ENCODE measurements around the gene TRIM34. TPM values are rescaled to one million over a fixed set of nuclear protein-coding genes. Genes with fewer than 3 reads are reported as not detected.
"Not testable (repeated sequence)": the region's sequence is repeated elsewhere in the genome, so short reads cannot be mapped to it uniquely, and the experiment has no call there.

TRIM34 gene
- total RNA-seq, 4 donors from 2014 or later, result 3.7 to 9.6 (median 6.6) TPM

DNA sequence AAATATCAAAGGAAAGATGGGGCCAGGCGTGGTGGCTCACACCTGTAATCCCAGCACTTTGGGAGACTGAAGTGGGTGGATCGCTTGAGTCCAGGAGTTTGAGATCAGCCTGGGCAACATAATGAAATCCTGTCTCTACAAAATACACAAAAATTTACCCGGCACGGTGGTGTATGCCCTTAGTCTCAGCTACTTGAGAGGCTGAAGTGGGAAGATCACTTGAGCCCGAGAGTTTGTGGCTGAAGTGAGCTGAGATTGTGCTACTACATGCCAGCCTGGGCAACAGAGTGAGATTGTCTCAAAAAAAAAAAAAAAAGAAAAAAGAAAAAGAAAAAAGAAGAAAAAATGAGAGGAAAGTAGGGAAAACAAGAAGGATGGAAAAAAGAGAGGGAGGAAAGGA, 32.2 kb upstream of the TRIM34 start:
- no peak for ATAC-seq (ENCODE audit: low FRiP score)
- TF ChIP-seq, protein P1, sequence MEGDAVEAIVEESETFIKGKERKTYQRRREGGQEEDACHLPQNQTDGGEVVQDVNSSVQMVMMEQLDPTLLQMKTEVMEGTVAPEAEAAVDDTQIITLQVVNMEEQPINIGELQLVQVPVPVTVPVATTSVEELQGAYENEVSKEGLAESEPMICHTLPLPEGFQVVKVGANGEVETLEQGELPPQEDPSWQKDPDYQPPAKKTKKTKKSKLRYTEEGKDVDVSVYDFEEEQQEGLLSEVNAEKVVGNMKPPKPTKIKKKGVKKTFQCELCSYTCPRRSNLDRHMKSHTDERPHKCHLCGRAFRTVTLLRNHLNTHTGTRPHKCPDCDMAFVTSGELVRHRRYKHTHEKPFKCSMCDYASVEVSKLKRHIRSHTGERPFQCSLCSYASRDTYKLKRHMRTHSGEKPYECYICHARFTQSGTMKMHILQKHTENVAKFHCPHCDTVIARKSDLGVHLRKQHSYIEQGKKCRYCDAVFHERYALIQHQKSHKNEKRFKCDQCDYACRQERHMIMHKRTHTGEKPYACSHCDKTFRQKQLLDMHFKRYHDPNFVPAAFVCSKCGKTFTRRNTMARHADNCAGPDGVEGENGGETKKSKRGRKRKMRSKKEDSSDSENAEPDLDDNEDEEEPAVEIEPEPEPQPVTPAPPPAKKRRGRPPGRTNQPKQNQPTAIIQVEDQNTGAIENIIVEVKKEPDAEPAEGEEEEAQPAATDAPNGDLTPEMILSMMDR (IDR thresholded peaks at IDR 0.05), result no peak
- no peak for DNase-seq (ENCODE audit: low spot score)

- DNase-seq (ENCODE audit: low spot score), result no peak
- ATAC-seq (ENCODE audit: low FRiP score), result no peak
- TF ChIP-seq, protein P1 (IDR thresholded peaks at IDR 0.05), result no peak
These were observed 31.7 kb upstream of the TRIM34 start for GRCh38 chr11:5593146-5593545.

GRCh38 chr11:5596607-5597201, 28.1 kb upstream of the TRIM34 start, which contains the start of gene TRIM6:
Gene TRIM6 (plus strand): TSS chr11:5596637. CDS start chr11:5596898, 261 bp downstream.
- ATAC-seq (ENCODE audit: low FRiP score), result peak; percentile 94
- TF ChIP-seq, protein P1 (IDR thresholded peaks at IDR 0.05), result no peak
- peak; percentile 33 for DNase-seq (ENCODE audit: low spot score)

DNA sequence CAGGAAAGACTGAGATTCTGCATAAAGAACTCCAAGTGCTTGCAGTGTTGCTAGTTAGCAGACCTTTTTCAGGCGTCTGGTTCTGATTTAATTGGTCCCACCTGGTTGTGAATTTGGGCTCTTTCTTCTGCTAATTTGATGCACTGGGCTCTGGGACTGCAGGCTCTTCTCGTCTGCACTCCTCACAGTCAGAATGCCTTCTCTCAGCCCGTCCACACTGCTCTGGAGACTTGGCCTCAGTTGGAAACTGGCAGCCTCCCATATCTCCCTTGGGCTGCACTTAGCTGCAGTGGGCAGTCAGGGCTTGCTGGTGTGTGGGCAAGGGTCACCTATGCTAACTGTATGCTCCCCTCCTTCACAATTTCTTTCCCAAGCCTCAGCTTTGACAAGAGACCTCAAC, 26.8 kb upstream of the TRIM34 start:
- ATAC-seq (ENCODE audit: low FRiP score), result no peak
- no peak for DNase-seq (ENCODE audit: low spot score)
- TF ChIP-seq, protein P1 (IDR thresholded peaks at IDR 0.05), result no peak

- DNase-seq (ENCODE audit: low spot score) (no peak), ATAC-seq (ENCODE audit: low FRiP score) (peak; percentile 60)
- TF ChIP-seq, protein P1 (IDR thresholded peaks at IDR 0.05), result peak in 1 of 3 donors; percentile 22
These were observed 24.4 kb upstream of the TRIM34 start for GRCh38 chr11:5600374-5600851.

DNA sequence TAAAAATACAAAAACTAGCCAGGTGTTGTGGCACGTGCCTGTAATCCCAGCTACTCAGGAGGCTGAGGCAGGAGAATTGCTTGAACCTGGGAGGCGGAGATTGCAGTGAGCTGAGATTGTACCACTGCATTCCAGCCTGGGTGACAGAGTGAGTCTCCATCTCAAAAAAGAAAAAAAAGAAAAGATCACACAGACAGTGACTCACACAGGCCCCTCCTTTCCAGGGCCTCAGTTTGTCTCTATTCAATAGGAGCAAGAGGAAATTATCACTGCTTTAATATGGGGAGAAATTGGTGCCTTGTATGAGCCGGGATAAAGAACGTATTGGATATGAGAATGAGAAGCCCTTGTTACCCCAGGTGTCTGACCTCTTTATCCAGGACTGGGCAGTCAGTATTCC, 22.0 kb upstream of the TRIM34 start:
- ATAC-seq (ENCODE audit: low FRiP score), result not testable (repeated sequence)

GRCh38 chr11:5603326-5603725, 21.5 kb upstream of the TRIM34 start:
- ATAC-seq (ENCODE audit: low FRiP score), result no peak
- no peak for DNase-seq (ENCODE audit: low spot score)
- TF ChIP-seq, protein P1 (IDR thresholded peaks at IDR 0.05), result no peak

More for the DNA sequence above, 22.0 kb upstream of the TRIM34 start:
- not testable (repeated sequence) for DNase-seq (ENCODE audit: low spot score)
